ENCODE results near the gene NOS2.

The NOS2 gene

GRCh38 chr17:27788919-27789318, 11.4 kb downstream of the NOS2 start:
- no peak for DNase-seq (ENCODE audit: low read depth, low spot score)
- no peaks in the 10 kb centered on the region for H3K9me3 ChIP-seq (ENCODE audit: control insufficient read depth, insufficient read depth, low read length)
- H3K4me1 ChIP-seq (ENCODE audit: control insufficient read depth, insufficient read depth, low read length) = no peaks in the 10 kb centered on the region
- H3K27me3 ChIP-seq (ENCODE audit: control insufficient read depth, insufficient read depth, low read length) = peaks cover under 1% of the 10 kb centered on the region; the same call in 1 of the 2 replicates
- H3K36me3 ChIP-seq (ENCODE audit: control insufficient read depth, insufficient read depth, low read length) = no peaks in the 10 kb centered on the region
- H3K27ac ChIP-seq (ENCODE audit: low read length) = no peak overlapping the region
- WGBS (ENCODE audit: insufficient coverage, insufficient read length) = no CpG with 5 or more reads among the region's 3 CpGs
- H3K4me3 ChIP-seq (ENCODE audit: low read length) = no peak overlapping the region

DNA sequence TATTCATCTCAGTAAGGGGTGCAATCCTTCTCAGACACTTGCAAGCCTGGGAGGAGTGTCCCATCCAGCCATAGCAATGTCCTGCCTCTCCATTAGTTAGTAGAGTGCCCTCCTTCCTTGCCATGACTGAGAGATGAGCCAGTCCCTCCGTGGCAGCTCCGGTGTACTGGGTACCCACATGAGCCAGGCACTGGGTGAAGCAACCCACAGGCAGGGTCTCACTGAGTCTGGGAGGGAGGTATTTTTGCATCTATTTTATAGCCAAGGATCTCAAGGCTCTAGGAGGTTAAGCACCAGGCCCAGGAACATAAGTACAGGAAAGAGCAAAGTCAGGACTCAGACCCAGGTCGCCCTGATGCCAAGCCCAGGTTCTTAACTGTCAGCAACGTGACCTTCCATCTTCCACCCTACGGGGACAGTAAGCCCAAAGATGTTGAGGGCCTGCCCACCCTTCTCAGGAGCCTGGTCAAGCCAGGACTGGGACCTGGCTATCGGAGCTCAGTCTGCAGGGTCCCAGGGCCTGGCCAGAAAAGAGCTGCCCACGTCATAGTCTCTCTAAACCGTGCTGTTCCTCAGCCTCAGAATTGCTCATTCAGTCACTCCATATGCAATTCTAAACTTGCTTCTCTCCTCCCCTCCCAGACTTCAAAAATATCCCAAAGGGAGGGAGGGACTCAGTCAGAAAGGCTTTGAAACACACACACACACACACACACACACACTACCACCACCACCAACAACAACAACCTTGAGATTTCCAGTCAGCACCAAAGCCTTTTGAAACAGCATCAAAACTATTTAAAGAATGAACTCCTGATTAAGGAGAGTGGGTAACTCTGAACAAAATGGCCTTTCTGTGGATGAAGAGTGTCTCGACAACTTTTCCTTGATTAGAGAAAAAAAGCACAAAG, 16.6 kb downstream of the NOS2 start:
- DNase-seq (ENCODE audit: low read depth, low spot score) = no peak
- Histone ChIP-seq H3K4me3 (ENCODE audit: low read length) (no peak overlapping the region), H3K27me3 (ENCODE audit: control insufficient read depth, insufficient read depth, low read length) (no peaks in the 10 kb centered on the region), H3K4me1 (ENCODE audit: control insufficient read depth, insufficient read depth, low read length) (peaks cover 2% of the 10 kb centered on the region; the same call in 1 of the 2 replicates), H3K36me3 (ENCODE audit: control insufficient read depth, insufficient read depth, low read length) (no peaks in the 10 kb centered on the region), H3K27ac (ENCODE audit: low read length) (no peak overlapping the region), H3K9me3 (ENCODE audit: control insufficient read depth, insufficient read depth, low read length) (no peaks in the 10 kb centered on the region)
- WGBS (ENCODE audit: insufficient coverage, insufficient read length) = no CpG with 5 or more reads among the region's 9 CpGs

- Histone ChIP-seq H3K4me1 (ENCODE audit: control insufficient read depth, insufficient read depth, low read length) (peaks cover 2% of the 10 kb centered on the region; the same call in 1 of the 2 replicates), H3K27me3 (ENCODE audit: control insufficient read depth, insufficient read depth, low read length) (no peaks in the 10 kb centered on the region), H3K4me3 (ENCODE audit: low read length) (no peak overlapping the region), H3K36me3 (ENCODE audit: control insufficient read depth, insufficient read depth, low read length) (no peaks in the 10 kb centered on the region), H3K9me3 (ENCODE audit: control insufficient read depth, insufficient read depth, low read length) (no peaks in the 10 kb centered on the region), H3K27ac (ENCODE audit: low read length) (no peak overlapping the region)
- DNase-seq (ENCODE audit: low read depth, low spot score) = no peak
- WGBS (ENCODE audit: insufficient coverage, insufficient read length) = no CpG with 5 or more reads among the region's 7 CpGs
These were observed 17.5 kb downstream of the NOS2 start for GRCh38 chr17:27782791-27783206.

- H3K27me3 ChIP-seq (ENCODE audit: control insufficient read depth, insufficient read depth, low read length) = no peaks in the 10 kb centered on the region
- DNase-seq (ENCODE audit: low read depth, low spot score) = no peak
- peaks cover 4% of the 10 kb centered on the region for H3K4me1 ChIP-seq (ENCODE audit: control insufficient read depth, insufficient read depth, low read length)
- no peaks in the 10 kb centered on the region for H3K9me3 ChIP-seq (ENCODE audit: control insufficient read depth, insufficient read depth, low read length)
- no peak overlapping the region for H3K27ac ChIP-seq (ENCODE audit: low read length)
- H3K4me3 ChIP-seq (ENCODE audit: low read length) = no peak overlapping the region
- WGBS (ENCODE audit: insufficient coverage, insufficient read length) = no CpG with 5 or more reads among the region's 20 CpGs
- no peaks in the 10 kb centered on the region for H3K36me3 ChIP-seq (ENCODE audit: control insufficient read depth, insufficient read depth, low read length)
These were observed 19.4 kb downstream of the NOS2 start for GRCh38 chr17:27780828-27781404.

DNA sequence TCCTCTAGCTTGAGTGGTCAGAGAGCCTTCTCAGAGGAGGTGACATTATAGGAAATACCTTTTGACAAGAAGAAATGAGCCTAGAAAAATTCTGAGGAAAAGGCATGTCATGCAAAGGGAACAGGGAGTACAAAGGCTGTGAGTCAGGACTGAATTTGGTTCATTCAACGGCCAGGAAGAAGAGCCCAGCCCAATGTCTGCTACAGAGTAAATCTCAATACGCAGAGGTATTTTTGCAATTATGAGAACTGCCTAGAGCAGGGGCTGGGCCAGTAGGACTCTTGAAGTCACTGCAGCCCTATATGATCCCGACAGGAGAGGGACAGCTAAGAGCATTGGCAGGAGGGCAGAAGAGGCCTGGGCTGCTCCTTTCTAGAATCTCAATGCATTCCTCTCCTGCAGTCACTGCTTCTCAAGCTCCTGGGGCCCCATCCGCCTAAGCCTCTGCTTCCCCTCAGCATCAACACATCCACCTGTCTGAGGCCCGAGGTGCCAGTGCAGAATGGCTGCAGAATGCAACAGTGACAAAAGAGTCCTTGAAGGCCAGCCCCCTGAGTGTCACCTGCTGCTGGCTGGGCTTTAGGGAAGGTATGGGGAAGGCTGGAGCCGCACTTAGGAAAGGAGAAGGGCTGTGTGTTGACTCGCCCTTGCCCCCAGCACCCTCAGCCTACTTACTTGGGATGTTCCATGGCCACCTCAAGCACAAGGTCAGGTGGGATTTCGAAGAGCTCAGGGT, 20.1 kb downstream of the NOS2 start:
- no CpG with 5 or more reads among the region's 8 CpGs for WGBS (ENCODE audit: insufficient coverage, insufficient read length)
- no peak for DNase-seq (ENCODE audit: low read depth, low spot score)
- Histone ChIP-seq H3K4me3 (ENCODE audit: low read length) (no peak overlapping the region), H3K36me3 (ENCODE audit: control insufficient read depth, insufficient read depth, low read length) (no peaks in the 10 kb centered on the region), H3K9me3 (ENCODE audit: control insufficient read depth, insufficient read depth, low read length) (no peaks in the 10 kb centered on the region), H3K4me1 (ENCODE audit: control insufficient read depth, insufficient read depth, low read length) (peaks cover 4% of the 10 kb centered on the region), H3K27me3 (ENCODE audit: control insufficient read depth, insufficient read depth, low read length) (no peaks in the 10 kb centered on the region), H3K27ac (ENCODE audit: low read length) (no peak overlapping the region)

DNA sequence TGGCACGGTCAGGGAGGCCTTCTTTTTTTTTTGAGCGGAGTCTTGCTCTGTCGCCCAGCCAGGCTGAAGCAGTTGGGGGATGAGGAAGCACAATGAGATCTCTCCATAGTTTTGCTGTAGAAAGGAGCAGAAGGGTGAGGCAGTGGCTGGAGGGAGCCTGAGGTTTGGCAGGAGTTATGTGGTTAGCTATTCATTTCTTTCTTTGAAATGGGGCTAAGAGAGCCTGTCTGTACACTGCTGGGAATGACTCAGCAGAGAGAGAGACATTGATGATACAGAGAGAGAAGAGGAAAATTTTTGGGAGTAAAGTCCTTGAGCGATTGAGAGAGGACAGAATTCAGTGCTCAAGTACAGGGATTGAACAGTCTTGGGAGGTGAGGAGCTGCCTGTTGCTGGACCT, 22.1 kb downstream of the NOS2 start:
- no peak for DNase-seq (ENCODE audit: low read depth, low spot score)
- Histone ChIP-seq H3K27ac (ENCODE audit: low read length) (no peak overlapping the region), H3K9me3 (ENCODE audit: control insufficient read depth, insufficient read depth, low read length) (no peaks in the 10 kb centered on the region), H3K4me3 (ENCODE audit: low read length) (no peak overlapping the region), H3K27me3 (ENCODE audit: control insufficient read depth, insufficient read depth, low read length) (no peaks in the 10 kb centered on the region), H3K36me3 (ENCODE audit: control insufficient read depth, insufficient read depth, low read length) (no peaks in the 10 kb centered on the region), H3K4me1 (ENCODE audit: control insufficient read depth, insufficient read depth, low read length) (peaks cover 2% of the 10 kb centered on the region)
- WGBS (ENCODE audit: insufficient coverage, insufficient read length) = no CpG with 5 or more reads among the region's 4 CpGs

DNA sequence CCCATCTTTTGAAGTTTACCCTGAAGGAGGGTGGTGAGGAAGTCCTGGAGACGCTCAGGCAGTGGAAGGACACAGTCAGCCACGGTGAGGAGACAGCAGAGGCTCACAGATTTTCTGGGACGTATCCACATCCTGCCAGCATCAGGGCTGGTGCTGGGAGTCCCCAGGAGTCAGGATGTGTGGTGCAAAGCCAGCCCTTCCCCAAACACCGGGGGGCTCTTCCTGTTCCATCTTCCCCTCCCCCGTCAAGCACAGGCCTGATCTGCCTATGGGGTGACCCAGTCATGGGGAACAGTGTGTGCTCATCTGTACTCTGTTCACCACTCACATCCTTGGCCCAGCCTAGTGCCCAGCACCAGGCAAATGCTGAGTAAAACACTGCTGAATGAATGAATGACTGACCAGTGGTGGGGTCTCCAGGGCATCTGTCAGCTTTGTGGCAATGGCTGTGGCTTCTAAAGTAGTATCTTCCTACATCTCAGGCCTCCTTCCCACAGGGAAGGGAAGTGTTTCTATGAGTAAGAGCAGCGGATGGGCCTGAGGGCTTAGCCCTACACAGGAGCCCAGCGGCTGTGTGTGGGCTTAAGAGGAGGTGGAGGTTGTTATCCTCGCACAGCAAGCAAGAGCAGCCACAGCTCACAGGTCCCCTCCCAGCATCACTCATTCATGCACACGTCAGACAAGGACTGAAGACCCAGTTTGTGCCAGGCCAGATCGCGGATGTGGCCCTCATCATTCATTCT, 23.3 kb downstream of the NOS2 start:
- WGBS (ENCODE audit: insufficient coverage, insufficient read length) = no CpG with 5 or more reads among the region's 11 CpGs
- no peaks in the 10 kb centered on the region for H3K36me3 ChIP-seq (ENCODE audit: control insufficient read depth, insufficient read depth, low read length)
- DNase-seq (ENCODE audit: low read depth, low spot score) = no peak

DNA sequence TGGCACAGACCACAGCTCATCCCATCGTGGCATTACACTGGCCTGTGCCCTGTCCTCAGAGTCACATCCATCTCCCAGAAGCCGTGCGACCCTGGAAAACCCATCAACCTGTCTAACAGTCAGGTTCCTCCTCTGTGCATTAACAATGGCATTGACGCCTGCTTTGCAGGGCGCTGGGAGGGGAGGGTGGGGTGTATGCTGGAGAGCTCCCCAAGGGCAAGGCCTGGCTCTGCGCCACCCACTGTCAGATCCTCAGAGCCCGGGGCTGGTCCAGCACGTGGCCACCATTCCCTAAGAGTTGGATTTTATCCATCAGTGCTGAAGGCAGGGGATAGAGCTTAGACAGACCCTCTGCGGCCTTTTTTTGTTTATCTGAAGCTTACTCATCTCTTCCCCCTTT, 28.7 kb downstream of the NOS2 start:
- Histone ChIP-seq H3K9me3 (ENCODE audit: control insufficient read depth, insufficient read depth, low read length) (no peaks in the 10 kb centered on the region), H3K27ac (ENCODE audit: low read length) (no peak overlapping the region), H3K36me3 (ENCODE audit: control insufficient read depth, insufficient read depth, low read length) (no peaks in the 10 kb centered on the region), H3K4me1 (ENCODE audit: control insufficient read depth, insufficient read depth, low read length) (no peaks in the 10 kb centered on the region), H3K27me3 (ENCODE audit: control insufficient read depth, insufficient read depth, low read length) (no peaks in the 10 kb centered on the region), H3K4me3 (ENCODE audit: low read length) (no peak overlapping the region)
- WGBS (ENCODE audit: insufficient coverage, insufficient read length) = no CpG with 5 or more reads among the region's 9 CpGs
- no peak for DNase-seq (ENCODE audit: low read depth, low spot score)

More for the DNA sequence above, 23.3 kb downstream of the NOS2 start:
- H3K9me3 ChIP-seq (ENCODE audit: control insufficient read depth, insufficient read depth, low read length) = no peaks in the 10 kb centered on the region
- H3K4me3 ChIP-seq (ENCODE audit: low read length) = no peak overlapping the region
- H3K4me1 ChIP-seq (ENCODE audit: control insufficient read depth, insufficient read depth, low read length) = peaks cover 2% of the 10 kb centered on the region
- no peaks in the 10 kb centered on the region for H3K27me3 ChIP-seq (ENCODE audit: control insufficient read depth, insufficient read depth, low read length)
- H3K27ac ChIP-seq (ENCODE audit: low read length) = no peak overlapping the region

GRCh38 chr17:27770877-27771276, 29.5 kb downstream of the NOS2 start:
- Histone ChIP-seq H3K4me3 (ENCODE audit: low read length) (no peak overlapping the region), H3K27me3 (ENCODE audit: control insufficient read depth, insufficient read depth, low read length) (no peaks in the 10 kb centered on the region), H3K27ac (ENCODE audit: low read length) (no peak overlapping the region), H3K4me1 (ENCODE audit: control insufficient read depth, insufficient read depth, low read length) (no peaks in the 10 kb centered on the region), H3K36me3 (ENCODE audit: control insufficient read depth, insufficient read depth, low read length) (no peaks in the 10 kb centered on the region), H3K9me3 (ENCODE audit: control insufficient read depth, insufficient read depth, low read length) (no peaks in the 10 kb centered on the region)
- WGBS (ENCODE audit: insufficient coverage, insufficient read length) = no CpG with 5 or more reads among the region's 9 CpGs
- DNase-seq (ENCODE audit: low read depth, low spot score) = no peak

GRCh38 chr17:27768858-27769410, 31.4 kb downstream of the NOS2 start:
- Histone ChIP-seq H3K9me3 (ENCODE audit: control insufficient read depth, insufficient read depth, low read length) (no peaks in the 10 kb centered on the region), H3K4me3 (ENCODE audit: low read length) (no peak overlapping the region), H3K4me1 (ENCODE audit: control insufficient read depth, insufficient read depth, low read length) (no peaks in the 10 kb centered on the region), H3K27ac (ENCODE audit: low read length) (no peak overlapping the region), H3K27me3 (ENCODE audit: control insufficient read depth, insufficient read depth, low read length) (no peaks in the 10 kb centered on the region), H3K36me3 (ENCODE audit: control insufficient read depth, insufficient read depth, low read length) (no peaks in the 10 kb centered on the region)
- DNase-seq (ENCODE audit: low read depth, low spot score) = no peak
- WGBS (ENCODE audit: insufficient coverage, insufficient read length) = no CpG with 5 or more reads among the region's 11 CpGs
